SH-SY5Y (cell line): ENCODE data around the gene SLC37A1.

Experiments used
- GATA2 ChIP-seq: IDR thresholded peaks from 2 replicates; pipeline ENCODE4 v1.6.1; 2011; ENCODE audit warnings: mild to moderate bottlenecking, low read depth, low read length
- GATA3 ChIP-seq: IDR thresholded peaks from 2 replicates; pipeline ENCODE4 v1.6.1; 2011; ENCODE audit warnings: low read depth, mild to moderate bottlenecking, low read length, moderate library complexity

SLC37A1 gene

GRCh38 chr21:42592156-42592820 lies 78.6 kb downstream of the SLC37A1 start:
- no peak for TF ChIP-seq GATA3
- no peak for TF ChIP-seq GATA2

GRCh38 chr21:42593007-42593814 lies 79.6 kb downstream of the SLC37A1 start:
- TF ChIP-seq GATA2 (no peak), GATA3 (no peak)

- no peak for TF ChIP-seq GATA3
- no peak for TF ChIP-seq GATA2
These were observed 81.1 kb downstream of the SLC37A1 start for GRCh38 chr21:42594616-42595282.

GRCh38 chr21:42595283-42596187 lies 81.9 kb downstream of the SLC37A1 start:
- no peak for TF ChIP-seq GATA3
- no peak for TF ChIP-seq GATA2

DNA sequence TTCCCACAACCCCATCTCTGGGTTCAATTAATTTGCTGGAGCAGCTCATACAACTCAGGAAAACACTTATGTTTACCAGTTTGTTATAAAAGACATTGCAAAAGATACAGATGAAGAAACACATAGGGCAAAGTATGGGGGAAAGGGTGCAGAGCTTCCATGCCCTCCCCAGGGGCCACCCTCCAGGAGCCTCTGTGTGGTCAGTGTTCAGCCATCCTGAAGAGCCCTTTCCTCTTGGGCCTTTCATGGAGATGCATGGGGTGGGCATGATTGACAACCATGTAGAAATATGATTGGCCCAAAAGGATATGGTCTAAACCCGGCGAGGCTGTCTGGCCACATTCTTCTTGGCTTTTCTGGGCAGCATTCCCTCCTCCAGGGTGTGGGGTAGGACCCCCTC lies 83.0 kb downstream of the SLC37A1 start:
- TF ChIP-seq GATA3 (no peak), GATA2 (no peak)

- TF ChIP-seq GATA3, result no peak
- no peak for TF ChIP-seq GATA2
These were observed 84.0 kb downstream of the SLC37A1 start for GRCh38 chr21:42597487-42598158.

DNA sequence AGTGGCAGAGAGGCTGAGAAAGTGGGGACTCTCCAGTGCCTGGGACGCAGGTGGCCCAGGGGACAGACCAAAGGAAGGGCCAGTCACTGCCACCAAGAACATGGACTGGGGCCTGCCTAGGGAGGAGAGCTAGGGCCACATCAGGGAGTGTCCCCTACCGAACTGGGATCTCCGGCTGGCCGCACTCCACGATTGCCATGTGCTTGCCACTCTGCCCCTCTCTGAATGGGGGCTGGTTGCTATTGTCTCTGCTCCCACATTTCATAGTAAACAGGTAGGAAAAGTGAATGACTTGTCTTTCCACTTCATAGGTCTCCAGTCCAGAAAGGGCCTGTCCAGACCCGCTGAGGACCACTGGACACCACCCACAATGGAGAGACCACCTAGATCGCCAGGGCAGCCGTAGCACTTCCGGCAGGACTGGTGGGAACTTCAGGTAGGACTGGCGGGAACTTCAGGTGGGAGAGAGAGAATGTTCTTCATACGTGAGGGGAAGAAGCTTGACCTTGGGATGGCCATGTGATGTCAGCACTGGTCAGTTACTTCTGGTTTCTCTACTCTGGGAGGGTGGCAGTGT lies 84.6 kb downstream of the SLC37A1 start:
- TF ChIP-seq GATA3, result no peak
- no peak for TF ChIP-seq GATA2

DNA sequence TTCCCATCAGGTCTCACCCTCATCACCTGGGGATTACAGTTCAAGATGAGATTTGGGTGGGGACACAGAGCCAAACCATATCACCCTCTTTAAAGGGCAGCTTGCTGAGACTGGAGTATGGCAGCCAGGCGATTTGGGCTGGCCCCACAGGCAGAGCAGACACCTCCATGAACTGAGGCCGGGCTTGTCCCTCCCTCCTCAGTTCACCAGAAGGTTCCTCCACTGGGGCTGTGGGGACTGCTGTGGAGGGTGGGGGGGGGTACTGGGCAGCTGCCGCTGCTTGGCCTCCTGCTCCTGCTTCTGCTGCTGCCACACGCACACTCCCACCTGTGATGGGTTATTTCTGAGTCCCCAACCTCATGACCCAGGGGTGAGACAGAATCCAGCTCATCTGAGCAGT lies 85.8 kb downstream of the SLC37A1 start:
- TF ChIP-seq GATA2 (no peak), GATA3 (no peak)

GRCh38 chr21:42599962-42600361 lies 86.3 kb downstream of the SLC37A1 start:
- TF ChIP-seq GATA3 (no peak), GATA2 (no peak)

GRCh38 chr21:42601656-42602055 lies 88.0 kb downstream of the SLC37A1 start:
- no peak for TF ChIP-seq GATA2
- TF ChIP-seq GATA3, result no peak

GRCh38 chr21:42607102-42607501 lies 93.5 kb downstream of the SLC37A1 start:
- TF ChIP-seq GATA2, result no peak
- no peak for TF ChIP-seq GATA3

GRCh38 chr21:42607525-42608102 lies 94.0 kb downstream of the SLC37A1 start:
- TF ChIP-seq GATA3 (no peak), GATA2 (no peak)
